IMR-90 (cell line): Measurements from ENCODE around the gene PRR19.

Source experiments
- CTCF ChIP-seq: conservative IDR thresholded peaks from 2 replicates; pipeline ENCODE4 v1.5.1; 2012; ENCODE audit warnings: mild to moderate bottlenecking, low read depth, low read length, improper control_type of control experiment
- MXI1 ChIP-seq: IDR thresholded peaks from 2 replicates; pipeline ENCODE4 v1.6.1; 2012; ENCODE audit warnings: low read depth, mild to moderate bottlenecking, low read length, moderate library complexity, borderline replicate concordance
- RCOR1 ChIP-seq: IDR thresholded peaks from 2 replicates; pipeline ENCODE4 v1.6.1; 2012; ENCODE audit warnings: mild to moderate bottlenecking, low read length, improper control_type of control experiment; ENCODE audit not compliant: insufficient replicate concordance

GRCh38 chr19:42285541-42285941, 16.4 kb upstream of the PRR19 start:
- TF ChIP-seq MXI1, result no peak
- no peak for TF ChIP-seq CTCF
- TF ChIP-seq RCOR1, result no peak
